Aorta (tissue), 5 donors: ENCODE measurements around the gene TRPM2. TPM values are rescaled to one million over a fixed set of nuclear protein-coding genes. Genes with fewer than 3 reads are reported as not detected.

ENCODE experiments used
- ATAC-seq: fragments of 200-7000 bp; cut with Tn5 transposase; one replicate; pipeline ENCODE4 v1.9.1; 2022; ENCODE audit warnings: moderate library complexity; ENCODE audit not compliant: low FRiP score
- DNase-seq, 2 donors: peaks; one replicate each; pipeline ENCODE4 v3.0.0-alpha.2; 2020
- H3K27ac ChIP-seq, 2 donors: one replicate each; pipeline ENCODE4 v1.5.1; 2013; ENCODE audit warnings: low read length in 2 of 2, mild to moderate bottlenecking in 2 of 2, moderate library complexity in 2 of 2, control low read depth in 1 of 2, inconsistent platforms in 1 of 2, low read depth in 1 of 2
- H3K27me3 ChIP-seq, 2 donors: one replicate each; pipeline ENCODE4 v1.6.1; 2013; ENCODE audit warnings: control low read depth in 1 of 2, low read length in 1 of 2, mild to moderate bottlenecking in 1 of 2, moderate library complexity in 1 of 2; ENCODE audit not compliant: insufficient read depth in 2 of 2, control insufficient read depth in 1 of 2
- H3K36me3 ChIP-seq, 2 donors: one replicate each; pipeline ENCODE4 v1.6.1; 2013; ENCODE audit warnings: control low read depth in 1 of 2, low read length in 1 of 2, mild to moderate bottlenecking in 1 of 2; ENCODE audit not compliant: insufficient read depth in 2 of 2, control insufficient read depth in 1 of 2
- H3K4me1 ChIP-seq, 2 donors: one replicate each; pipeline ENCODE4 v1.6.1; 2013; ENCODE audit warnings: low read length in 2 of 2, control low read depth in 1 of 2, mild to moderate bottlenecking in 1 of 2, moderate library complexity in 1 of 2; ENCODE audit not compliant: insufficient read depth in 2 of 2, control insufficient read depth in 1 of 2
- H3K4me3 ChIP-seq, 2 donors: one replicate each; pipeline ENCODE4 v1.5.1; 2013; ENCODE audit warnings: low read length in 2 of 2, control low read depth in 1 of 2, mild to moderate bottlenecking in 1 of 2
- H3K9me3 ChIP-seq: one replicate; pipeline ENCODE4 v1.6.1; 2013; ENCODE audit warnings: mild to moderate bottlenecking, low read length; ENCODE audit not compliant: control insufficient read depth
- WGBS, 2 donors: extraction: QIAGEN DNeasy Blood & Tissue Kit; methylation state at CpG; one replicate each; pipeline ENCODE4 v1.1.7; 2013; 5-methylcytosine and 5-hydroxymethylcytosine counted together
- intact Hi-C, 2 donors: fragments of 100-400 bp; cut with DNase I; formaldehyde crosslinking; loops; one replicate each; pipeline versions ENCODE4 v1.14.2 to v1.15.0; 2022
- polyA plus RNA-seq, 2 donors: library from polyadenylated mRNA; stranded (reverse); fragments of 200-250 nt; gene quantifications; one replicate each; pipeline ENCODE4 v1.2.3, GENCODE V29; 2013
- total RNA-seq, 2 donors: library from RNA; stranded (reverse); fragmentation: NEBNext Ultra II Directional; extraction: Animal tissue kit (Norgen Biotek cat#: 25700); gene quantifications; one replicate each; pipeline ENCODE4 v1.2.1, GENCODE V29; 2021
- donor health status: healthy with polysubstance abuse.
- donor health status: Bipolar disorder and iron deficiency.
- donor health status: DM: no; HTN: no; CAD: no.
- donor health status: DM: no; HTN: no; CAD: no.
- donor health status: DM: yes; HTN: yes; CAD: no.

The TRPM2 gene
- total and polyA plus RNA-seq, 4 donors: 2.2 to 15.8 (median 5.9) TPM

DNA sequence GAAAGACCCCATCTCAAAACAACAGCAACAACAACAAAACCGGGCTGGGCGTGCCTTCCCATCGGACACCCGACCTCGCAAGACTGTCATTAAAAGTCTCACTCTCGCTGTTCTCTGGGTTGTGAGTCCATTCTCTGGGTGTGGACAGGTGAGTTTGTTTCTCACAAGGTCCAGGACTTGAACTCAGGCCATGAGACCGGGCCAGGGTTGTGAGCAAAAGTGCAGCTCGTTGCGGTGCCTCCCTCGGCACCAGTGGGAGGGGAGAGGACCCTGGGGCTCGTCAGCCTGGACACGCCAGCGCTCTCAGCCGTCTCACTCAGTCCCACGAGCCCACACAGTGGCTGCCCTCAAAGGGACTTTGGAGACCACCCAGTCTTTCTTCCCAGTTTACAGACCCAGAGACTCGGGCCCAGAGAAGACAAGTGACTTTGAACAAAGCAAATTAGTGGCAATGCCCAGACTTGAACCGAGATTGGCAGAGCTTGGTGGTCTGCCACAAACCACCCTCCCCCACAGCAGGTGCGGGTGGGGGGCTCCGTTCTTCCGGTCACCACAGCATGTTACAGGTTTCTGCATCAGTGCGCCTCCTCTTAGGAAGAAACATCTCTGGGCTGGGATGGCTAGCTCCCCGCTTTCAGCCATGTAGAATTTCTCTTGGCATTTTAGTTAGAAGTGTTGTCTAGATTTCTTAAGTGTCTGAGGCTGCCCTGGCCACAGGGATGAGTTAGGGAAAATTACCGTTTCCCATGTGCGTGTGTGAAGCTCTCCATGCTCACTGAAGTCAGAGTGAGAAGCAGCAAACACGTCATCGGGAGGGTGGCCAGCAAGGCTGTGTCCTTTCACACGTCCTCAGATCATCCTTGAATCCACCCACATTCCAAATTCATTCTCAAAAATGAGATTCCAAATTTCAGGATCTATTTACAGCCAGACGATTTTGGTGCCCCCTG, 130.1 kb downstream of the TRPM2 start:
- no peak overlapping the region for H3K4me3 ChIP-seq
- intact Hi-C loops: no loop called here
- DNase-seq (no peak), ATAC-seq (no peak)
- no peaks in the 10 kb centered on the region for H3K4me1 ChIP-seq
- H3K36me3 ChIP-seq: no peaks in the 10 kb centered on the region
- no peak overlapping the region for H3K27ac ChIP-seq
- H3K9me3 ChIP-seq: peaks cover 2% of the 10 kb centered on the region
- no peaks in the 10 kb centered on the region for H3K27me3 ChIP-seq
- WGBS, 2 donors: 80 to 82% methylated on average over 28 of the region's 28 CpGs

DNA sequence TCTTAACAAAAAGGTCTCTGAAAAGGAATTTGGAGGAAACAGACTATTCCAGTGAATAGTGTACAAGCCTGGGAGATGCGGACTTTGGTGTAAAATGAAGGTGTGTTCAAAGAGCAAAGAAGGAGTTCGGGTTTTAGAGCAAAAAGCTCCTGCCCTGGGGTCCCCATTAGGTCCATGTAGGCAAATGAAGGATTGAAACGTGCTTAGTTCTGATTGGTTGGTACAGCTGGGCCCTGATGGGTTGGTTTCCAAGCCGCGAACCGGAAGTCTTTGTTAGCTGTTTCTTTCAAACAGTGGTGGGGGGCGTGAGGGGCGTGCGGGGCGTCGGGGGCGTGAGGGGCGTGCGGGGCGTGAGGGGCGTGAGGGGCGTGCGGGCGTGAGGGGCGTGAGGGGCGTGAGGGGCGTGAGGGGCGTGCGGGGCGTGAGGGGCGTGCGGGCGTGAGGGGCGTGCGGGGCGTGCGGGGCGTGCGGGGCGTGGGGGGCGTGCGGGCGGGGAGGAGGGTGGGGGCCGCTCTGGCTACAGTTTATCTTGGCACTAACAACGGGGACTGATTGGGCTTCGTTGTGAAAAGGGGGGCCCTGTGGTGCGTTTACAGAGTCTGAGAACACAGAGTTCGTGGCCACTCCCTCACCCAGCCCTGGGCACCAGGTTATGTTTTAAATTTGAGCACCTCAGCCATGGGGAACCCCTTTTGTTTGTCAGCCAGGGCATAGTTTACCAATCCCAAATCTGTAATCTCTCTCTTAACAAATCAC, 131.3 kb downstream of the TRPM2 start:
- Histone ChIP-seq H3K36me3 (no peaks in the 10 kb centered on the region), H3K9me3 (peaks cover 2% of the 10 kb centered on the region), H3K4me3 (no peak overlapping the region), H3K27ac (no peak overlapping the region), H3K27me3 (no peaks in the 10 kb centered on the region), H3K4me1 (no peaks in the 10 kb centered on the region)
- ATAC-seq: no peak
- no peak for DNase-seq
- WGBS, 2 donors: 82 to 90% methylated on average over 30 to 43 of the region's 43 CpGs
- intact Hi-C loops: no loop called here

DNA sequence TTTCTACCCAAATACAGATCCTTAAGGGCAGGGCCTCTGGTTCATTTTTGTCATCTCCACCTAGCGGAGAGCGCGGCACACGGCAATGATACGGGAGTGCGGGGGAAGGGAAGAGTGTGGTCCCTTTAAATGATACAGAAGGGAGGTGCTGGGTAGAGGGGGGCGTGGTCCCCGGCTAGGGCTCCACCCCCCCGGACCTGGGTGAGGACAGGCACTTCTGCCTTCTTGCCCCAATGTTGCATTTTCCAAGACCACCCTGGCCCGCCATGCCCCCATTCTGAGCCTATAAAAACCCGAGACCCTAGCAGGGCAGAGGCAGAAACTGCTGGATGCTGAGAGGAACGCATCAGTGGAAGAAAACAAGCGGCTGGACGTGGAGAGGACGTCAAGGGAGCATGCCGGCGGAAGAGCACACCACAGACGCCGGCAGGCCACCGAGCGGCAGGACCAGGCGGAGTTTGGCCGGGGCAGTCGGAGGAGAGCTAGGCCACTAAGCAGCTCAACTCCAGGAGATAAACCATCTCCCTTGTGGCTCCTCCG, 131.9 kb downstream of the TRPM2 start:
- H3K27me3 ChIP-seq: no peaks in the 10 kb centered on the region
- H3K4me3 ChIP-seq: no peak overlapping the region
- ATAC-seq (peak; percentile 82), DNase-seq (peak in 1 of 2 donors; percentile 69)
- no peak overlapping the region for H3K27ac ChIP-seq
- 70 to 73% methylated on average over 25 of the region's 25 CpGs for whole genome bisulfite sequencing, 2 donors
- H3K9me3 ChIP-seq: peaks cover 2% of the 10 kb centered on the region
- intact Hi-C loops: no loop called here
- H3K4me1 ChIP-seq: no peaks in the 10 kb centered on the region
- H3K36me3 ChIP-seq: no peaks in the 10 kb centered on the region

DNA sequence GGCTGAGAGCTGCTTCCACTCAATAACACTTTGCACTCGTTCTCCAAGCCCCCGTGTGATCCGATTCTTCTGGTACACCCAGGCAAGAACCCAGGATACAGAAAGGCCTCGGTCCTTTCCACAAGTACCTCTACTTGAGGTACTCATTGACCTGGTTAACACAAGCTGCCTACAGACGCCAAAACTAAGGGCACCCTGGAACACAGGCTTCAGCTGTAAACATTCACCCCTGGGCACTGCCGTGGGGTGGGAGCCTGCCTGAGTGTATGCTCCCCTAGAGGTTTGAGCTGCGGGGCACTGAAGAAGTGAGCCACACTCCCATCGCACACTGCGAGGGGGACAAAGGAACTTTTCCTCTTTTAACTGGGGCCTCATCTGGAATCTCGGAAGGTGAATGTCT, 132.4 kb downstream of the TRPM2 start:
- intact Hi-C loops: no loop called here
- Histone ChIP-seq H3K9me3 (peaks cover 2% of the 10 kb centered on the region), H3K4me3 (no peak overlapping the region), H3K4me1 (no peaks in the 10 kb centered on the region), H3K36me3 (no peaks in the 10 kb centered on the region), H3K27me3 (no peaks in the 10 kb centered on the region), H3K27ac (no peak overlapping the region)
- DNase-seq (no peak), ATAC-seq (no peak)
- WGBS, 2 donors: 69 to 81% methylated on average over 10 of the region's 10 CpGs

DNA sequence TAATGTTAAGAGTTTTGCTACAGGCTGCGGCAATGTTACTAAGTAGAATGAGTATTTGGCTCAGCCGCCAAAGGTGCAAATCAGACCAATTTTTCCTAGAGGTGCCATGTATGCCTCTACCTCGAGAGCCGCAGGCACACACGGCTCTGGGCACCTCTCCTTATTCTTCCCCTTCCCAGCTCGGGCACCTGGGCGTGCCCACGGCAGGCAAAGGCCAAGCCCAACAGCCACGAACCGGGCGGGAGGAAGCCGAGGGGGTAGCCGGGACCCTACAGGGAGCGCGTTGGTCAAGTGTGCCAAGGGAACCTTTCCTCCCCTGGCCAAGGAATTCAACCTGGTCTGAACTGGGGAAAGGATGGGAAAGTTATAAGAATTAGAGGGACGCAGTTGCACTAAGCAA, 132.9 kb downstream of the TRPM2 start:
- H3K4me1 ChIP-seq: no peaks in the 10 kb centered on the region
- ATAC-seq (no peak), DNase-seq (no peak)
- H3K27me3 ChIP-seq: no peaks in the 10 kb centered on the region
- H3K27ac ChIP-seq: no peak overlapping the region
- no peak overlapping the region for H3K4me3 ChIP-seq
- WGBS, 2 donors: 81 to 84% methylated on average over 16 of the region's 16 CpGs
- no peaks in the 10 kb centered on the region for H3K36me3 ChIP-seq
- peaks cover 2% of the 10 kb centered on the region for H3K9me3 ChIP-seq
- intact Hi-C loops: no loop called here

DNA sequence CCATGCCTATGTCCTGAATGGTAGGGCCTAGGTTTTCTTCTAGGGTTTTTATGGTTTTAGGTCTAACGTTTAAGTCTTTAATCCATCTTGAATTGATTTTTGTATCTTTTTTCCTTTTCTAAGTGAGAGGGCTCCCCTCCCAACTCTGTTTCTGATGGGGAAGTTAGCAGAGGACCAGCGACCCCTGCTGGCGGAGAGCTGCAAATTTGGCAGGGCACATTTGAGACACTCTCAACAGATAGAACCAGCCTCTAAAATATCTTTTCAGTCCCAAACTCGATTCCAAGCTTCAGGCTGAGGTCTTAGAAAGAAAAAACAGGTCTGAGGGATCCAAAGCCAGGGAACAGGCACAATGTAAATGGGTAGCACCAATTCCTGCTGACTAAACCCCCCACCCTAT, 134.4 kb downstream of the TRPM2 start:
- Histone ChIP-seq H3K27me3 (peaks cover 0 to 2% of the 10 kb centered on the region in 2 donors), H3K36me3 (no peaks in the 10 kb centered on the region), H3K4me1 (no peaks in the 10 kb centered on the region), H3K4me3 (no peak overlapping the region), H3K9me3 (peaks cover 4% of the 10 kb centered on the region), H3K27ac (no peak overlapping the region)
- WGBS, 2 donors: 32 to 40% methylated on average over 4 of the region's 4 CpGs
- intact Hi-C loops: no loop called here
- DNase-seq (no peak), ATAC-seq (no peak)

DNA sequence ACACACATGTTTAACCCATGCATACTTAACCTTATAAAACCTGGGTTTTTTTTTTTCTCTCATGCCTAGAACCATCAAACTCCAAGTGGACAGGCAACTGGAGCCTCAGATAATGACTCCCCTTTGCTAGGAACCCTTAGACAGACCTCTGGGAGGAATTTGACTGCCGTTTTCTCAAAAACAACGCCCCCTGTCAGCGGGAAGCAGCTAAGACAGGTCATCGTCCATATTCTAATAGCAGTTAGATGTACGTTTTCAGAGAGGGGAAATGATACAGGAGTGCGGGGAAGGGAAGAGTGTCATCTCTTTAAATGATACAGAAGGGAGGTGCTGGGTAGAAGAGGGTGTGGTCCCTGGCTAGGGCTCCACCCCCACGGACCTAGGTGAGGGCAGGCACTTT, 136.5 kb downstream of the TRPM2 start:
- Histone ChIP-seq H3K27me3 (peaks cover 0 to 2% of the 10 kb centered on the region in 2 donors), H3K36me3 (no peaks in the 10 kb centered on the region), H3K4me3 (no peak overlapping the region), H3K9me3 (peaks cover 10% of the 10 kb centered on the region), H3K27ac (no peak overlapping the region), H3K4me1 (no peaks in the 10 kb centered on the region)
- WGBS, 2 donors: 36 to 39% methylated on average over 7 of the region's 7 CpGs
- ATAC-seq: no peak
- no peak for DNase-seq
- intact Hi-C loops: no loop called here

DNA sequence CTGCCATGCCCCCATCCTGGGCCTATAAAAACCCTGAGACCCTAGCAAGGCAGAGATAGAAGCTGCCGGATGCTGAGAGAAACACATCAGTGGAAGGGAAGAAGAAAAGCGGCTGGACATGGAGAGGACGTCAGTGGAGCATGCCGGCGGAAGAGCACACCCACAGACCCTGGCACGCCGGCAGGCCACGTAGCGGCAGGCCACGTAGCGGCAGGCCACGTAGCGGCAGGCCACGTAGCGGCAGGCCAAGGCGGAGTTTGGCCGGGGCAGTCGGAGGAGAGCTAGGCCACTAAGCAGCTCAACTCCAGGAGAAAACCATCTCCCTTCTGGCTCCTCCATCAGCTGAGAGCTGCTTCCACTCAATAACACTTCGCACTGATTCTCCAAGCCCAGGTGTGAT, 137.0 kb downstream of the TRPM2 start:
- H3K27ac ChIP-seq: no peak overlapping the region
- WGBS, 2 donors: 95 to 96% methylated on average over 19 of the region's 19 CpGs
- no peak overlapping the region for H3K4me3 ChIP-seq
- DNase-seq: no peak
- ATAC-seq: no peak
- peaks cover 10% of the 10 kb centered on the region for H3K9me3 ChIP-seq
- no peaks in the 10 kb centered on the region for H3K4me1 ChIP-seq
- intact Hi-C loops: no loop called here
- no peaks in the 10 kb centered on the region for H3K36me3 ChIP-seq
- H3K27me3 ChIP-seq: peaks cover 0 to 2% of the 10 kb centered on the region in 2 donors
